Panc1 (cell line): ENCODE results near the gene SGK1.

ENCODE experiments used
- REST ChIP-seq, 2 experiments: IDR thresholded peaks; 2 replicates each; pipeline ENCODE4 v1.6.1; 2011 to 2012; ENCODE audit warnings: low read depth in 2 of 2, control low read depth in 1 of 2, low read length in 1 of 2, mild to moderate bottlenecking in 1 of 2, moderate library complexity in 1 of 2; ENCODE audit not compliant: insufficient read depth in 1 of 2
- SIN3A ChIP-seq: IDR thresholded peaks from 2 replicates; pipeline ENCODE4 v1.6.1; 2012; ENCODE audit warnings: low read depth, mild to moderate bottlenecking, low read length, moderate library complexity, borderline replicate concordance; ENCODE audit not compliant: insufficient read depth
- TF ChIP-seq, protein P1 (sequence below): fragments of 450-650 bp; IDR thresholded peaks from 2 replicates; pipeline ENCODE4 v1.5.1; 2017; ENCODE audit warnings: mild to moderate bottlenecking

DNA sequence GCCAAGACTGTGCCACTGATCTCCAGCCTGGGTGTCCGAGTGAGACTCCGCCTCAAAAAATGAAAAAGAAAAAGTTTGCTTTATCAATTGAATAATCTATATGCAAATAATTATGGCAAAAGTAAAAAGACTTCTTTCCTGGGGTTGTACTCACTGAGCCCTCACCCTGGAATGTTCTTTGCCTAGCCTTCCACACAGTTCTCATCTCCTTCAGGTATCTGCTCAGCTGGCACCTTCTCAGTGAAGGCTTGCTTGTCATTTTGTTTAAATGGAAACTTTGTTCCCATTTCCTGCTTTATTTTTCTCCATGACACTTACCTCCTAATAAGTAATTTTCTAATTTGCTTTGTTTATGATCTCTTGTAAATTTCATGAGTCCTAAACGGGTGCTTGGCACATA lies 96.7 kb downstream of the SGK1 start:
- TF ChIP-seq, protein P1, sequence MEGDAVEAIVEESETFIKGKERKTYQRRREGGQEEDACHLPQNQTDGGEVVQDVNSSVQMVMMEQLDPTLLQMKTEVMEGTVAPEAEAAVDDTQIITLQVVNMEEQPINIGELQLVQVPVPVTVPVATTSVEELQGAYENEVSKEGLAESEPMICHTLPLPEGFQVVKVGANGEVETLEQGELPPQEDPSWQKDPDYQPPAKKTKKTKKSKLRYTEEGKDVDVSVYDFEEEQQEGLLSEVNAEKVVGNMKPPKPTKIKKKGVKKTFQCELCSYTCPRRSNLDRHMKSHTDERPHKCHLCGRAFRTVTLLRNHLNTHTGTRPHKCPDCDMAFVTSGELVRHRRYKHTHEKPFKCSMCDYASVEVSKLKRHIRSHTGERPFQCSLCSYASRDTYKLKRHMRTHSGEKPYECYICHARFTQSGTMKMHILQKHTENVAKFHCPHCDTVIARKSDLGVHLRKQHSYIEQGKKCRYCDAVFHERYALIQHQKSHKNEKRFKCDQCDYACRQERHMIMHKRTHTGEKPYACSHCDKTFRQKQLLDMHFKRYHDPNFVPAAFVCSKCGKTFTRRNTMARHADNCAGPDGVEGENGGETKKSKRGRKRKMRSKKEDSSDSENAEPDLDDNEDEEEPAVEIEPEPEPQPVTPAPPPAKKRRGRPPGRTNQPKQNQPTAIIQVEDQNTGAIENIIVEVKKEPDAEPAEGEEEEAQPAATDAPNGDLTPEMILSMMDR: no peak
- TF ChIP-seq SIN3A (no peak), REST (IDR thresholded peaks at IDR 0.05; ENCODE audit: insufficient read depth in 1 of 2, low read depth in 2 of 2, low read length in 1 of 2) (no peak)
